BJ (cell line): ENCODE measurements around the gene DDX41. TPM values are rescaled to one million over a fixed set of nuclear protein-coding genes. Genes with fewer than 3 reads are reported as not detected.
A peak's percentile ranks its signal among the peaks of the same experiment; 100 is the strongest.

Experiments
- CTCF ChIA-PET: fragments of 350-600 bp; formaldehyde crosslinking; extraction: SDS; loops from one replicate; lab custom pipeline; 2021; ENCODE audit warnings: antibody characterized with exemption, inconsistent platforms; lab: Yijun Ruan, JAX
- POLR2A ChIA-PET: fragments of 300-600 bp; sonication (Branson Sonifier 250); formaldehyde crosslinking; extraction: SDS; loops from one replicate; lab custom pipeline; 2021; ENCODE audit warnings: antibody characterized with exemption; lab: Charles Lee
- DNase-seq: peaks from one replicate; pipeline ENCODE4 v3.0.0-alpha.2; 2011; ENCODE audit warnings: low read depth
- H3K27me3 ChIP-seq: 2 replicates; pipeline ENCODE4 v1.6.0; 2011; ENCODE audit warnings: low read length; ENCODE audit not compliant: control insufficient read depth, insufficient read depth
- H3K36me3 ChIP-seq: 2 replicates; pipeline ENCODE4 v1.5.1; 2011; ENCODE audit warnings: low read length; ENCODE audit not compliant: control insufficient read depth, insufficient read depth
- H3K4me3 ChIP-seq: 2 replicates; pipeline ENCODE4 v1.5.1; 2011; ENCODE audit warnings: low read depth, mild to moderate bottlenecking, control low read depth, low read length
- CTCF ChIP-seq: IDR thresholded peaks from 2 replicates; pipeline ENCODE4 v1.5.1; 2011; ENCODE audit warnings: low read depth, mild to moderate bottlenecking, control low read depth, inconsistent platforms, low read length, moderate library complexity; ENCODE audit not compliant: insufficient read depth
- polyA plus RNA-seq: library from polyadenylated mRNA; depleted of rRNA; stranded (reverse); fragments of >200 nt; gene quantifications from 2 replicates; pipeline ENCODE4 v1.2.3, GENCODE V29; 2011

The DDX41 gene
- polyA plus RNA-seq, 1 experiment = 144 TPM

DNA sequence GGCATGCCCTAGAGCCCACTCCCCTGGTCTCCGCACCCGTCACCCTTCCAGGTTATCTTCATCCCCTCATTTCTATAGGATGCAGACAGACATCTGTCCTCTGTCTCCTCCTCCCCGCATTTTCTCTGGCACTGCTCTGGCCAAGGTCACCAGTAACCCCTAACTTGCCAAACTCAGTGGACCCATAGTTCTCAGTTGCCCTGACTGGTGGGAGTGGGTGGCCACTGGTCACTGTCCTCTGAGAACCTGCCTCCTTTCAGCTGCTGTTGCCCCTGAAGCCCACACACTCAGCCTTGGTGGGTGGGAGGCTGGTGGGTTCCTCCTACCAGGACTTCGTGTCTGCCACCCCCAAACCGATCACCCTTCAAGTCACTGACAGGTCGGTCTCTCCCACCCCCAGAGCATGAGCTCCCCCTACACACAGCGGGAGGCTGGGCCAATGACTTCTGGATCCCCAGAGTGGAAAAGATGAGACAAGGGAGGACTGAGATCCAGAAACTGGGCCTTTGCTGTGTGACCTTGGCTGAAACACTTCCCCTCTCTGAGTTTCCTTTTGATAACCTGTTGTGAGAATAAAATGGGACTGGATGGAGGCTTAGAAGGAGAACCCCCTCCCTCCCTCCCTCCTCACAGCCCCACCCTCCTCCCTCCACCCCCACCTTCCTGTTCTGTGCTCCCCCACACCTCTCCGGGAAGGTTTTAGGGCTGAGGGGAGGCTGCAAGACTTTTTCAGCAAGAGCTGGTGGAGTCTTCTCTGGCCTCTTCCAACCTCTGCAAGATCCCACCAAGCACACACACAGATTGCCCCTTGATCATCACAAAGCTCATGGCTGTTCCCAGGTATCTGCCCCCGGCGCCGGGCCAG lies 41.0 kb downstream of the DDX41 start:
- DNase-seq = no peak
- ChIA-PET CTCF (interaction anchor here (0.9 to 8.3 kb wide), 5 partner anchors 10 to 71 kb away, joined by 3 to 85 read pairs (median 4); partner anchors contain the start of gene PDLIM7), POLR2A (no interaction called here)
- no peak for TF ChIP-seq CTCF
- Histone ChIP-seq H3K4me3 (no peak overlapping the region), H3K36me3 (peaks cover 4% of the 10 kb centered on the region), H3K27me3 (no peaks in the 10 kb centered on the region)

DNA sequence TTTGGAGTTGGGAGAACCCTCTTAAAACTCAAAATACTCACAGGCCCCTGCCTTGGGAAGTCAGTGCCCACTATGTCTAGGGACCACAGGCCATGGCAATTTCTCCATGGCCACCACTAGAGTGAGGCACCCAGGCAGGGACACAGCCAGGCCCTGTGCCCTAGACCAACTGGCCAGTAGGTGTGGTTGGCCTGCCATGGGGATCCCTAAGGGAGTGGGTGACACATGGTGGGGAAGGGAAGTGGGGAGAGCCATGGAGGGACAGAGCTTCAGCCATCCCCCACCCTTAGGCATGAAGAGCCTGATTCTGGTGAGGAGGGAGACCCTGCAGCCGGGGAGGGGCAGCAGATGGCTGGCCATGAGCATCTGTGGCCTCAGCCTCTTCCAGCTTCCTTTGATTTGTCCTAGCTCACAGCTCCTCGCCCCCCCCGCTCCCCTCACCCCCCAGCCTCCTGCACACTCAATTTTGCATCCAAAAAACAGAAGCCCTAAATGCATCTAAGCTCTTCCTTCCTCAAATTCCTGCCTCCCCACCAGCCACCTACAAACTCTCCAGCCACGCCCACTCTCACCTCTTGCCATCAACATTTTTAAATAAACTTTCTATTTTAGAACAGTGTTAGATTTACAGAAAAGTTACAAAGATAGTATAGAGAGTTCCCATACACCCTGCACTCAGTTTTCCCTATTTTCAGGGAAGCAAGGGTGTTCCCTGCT lies 41.8 kb downstream of the DDX41 start:
- CTCF ChIA-PET = interaction anchor here (0.9 to 8.3 kb wide), 4 partner anchors 9 to 71 kb away, joined by 3 to 85 read pairs (median 12); partner anchors contain the start of gene PDLIM7
- POLR2A ChIA-PET = no interaction called here
- no peak for DNase-seq
- no peak overlapping the region for H3K4me3 ChIP-seq
- H3K36me3 ChIP-seq = peaks cover 5% of the 10 kb centered on the region
- no peaks in the 10 kb centered on the region for H3K27me3 ChIP-seq
- no peak for TF ChIP-seq CTCF

DNA sequence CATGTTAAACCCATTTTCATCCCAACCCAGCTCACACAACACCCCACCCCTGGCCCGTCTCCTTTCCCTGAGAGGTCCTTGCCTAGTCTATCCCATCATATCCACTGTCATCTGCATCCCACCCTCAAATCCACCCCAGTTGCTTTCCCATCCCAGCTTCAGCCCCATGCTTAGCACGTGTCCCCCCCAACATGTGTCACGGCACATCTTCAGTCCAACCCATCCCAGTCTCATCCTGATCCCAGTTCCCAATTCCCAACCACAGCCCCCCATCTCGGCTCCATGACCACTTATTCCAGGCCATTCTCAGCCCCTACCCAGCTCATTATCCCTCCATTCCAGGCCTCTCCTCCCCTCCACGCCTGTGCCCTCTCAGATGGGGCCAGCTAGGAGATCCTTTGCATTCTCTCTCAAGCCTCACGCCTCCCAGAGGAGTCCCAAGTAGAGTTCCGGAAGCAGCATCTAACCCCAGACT lies 42.7 kb downstream of the DDX41 start:
- ChIA-PET CTCF (interaction anchor here (0.6 to 4.3 kb wide), 3 partner anchors 19 to 24 kb away, joined by 4 to 20 read pairs (median 17); no protein-coding TSS in a partner anchor), POLR2A (no interaction called here)
- H3K36me3 ChIP-seq = peaks cover 5% of the 10 kb centered on the region; the same call in 1 of the 2 replicates
- no peak for DNase-seq
- TF ChIP-seq CTCF = no peak
- no peaks in the 10 kb centered on the region for H3K27me3 ChIP-seq
- H3K4me3 ChIP-seq = no peak overlapping the region

DNA sequence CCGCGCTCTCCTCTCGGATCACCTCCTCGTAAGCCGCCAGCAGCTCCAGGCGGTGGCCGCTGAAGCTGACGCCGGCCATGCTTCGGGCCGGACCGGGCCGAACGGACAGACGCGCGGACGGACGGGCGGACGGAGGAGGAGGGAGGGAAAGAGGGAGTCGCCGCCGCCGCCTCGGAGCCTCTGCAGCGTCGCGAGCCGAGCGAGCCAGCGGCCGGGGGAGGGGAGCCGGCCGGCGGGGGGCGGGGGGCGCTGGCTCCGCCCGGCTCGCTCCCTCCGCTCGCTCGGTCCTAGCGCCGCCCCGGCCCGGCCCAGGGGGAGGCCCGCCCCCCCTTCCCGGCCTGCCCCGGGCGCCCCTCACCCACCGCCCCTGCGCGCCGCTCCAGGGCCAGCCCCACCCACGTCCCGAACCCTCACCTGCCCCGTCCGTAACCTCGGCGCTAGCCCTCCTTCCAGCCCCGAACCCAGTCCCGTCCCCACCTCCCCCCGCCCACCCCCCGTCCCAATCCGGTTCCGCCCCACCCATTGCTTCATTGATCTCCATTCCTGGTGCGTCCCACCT lies 43.2 kb downstream of the DDX41 start, which contains the start of gene DBN1:
Gene DBN1, minus strand, starts transcription at position 192 of the 559 bp plus-strand sequence. Its CDS starts 113 bp downstream, at position 79.
- H3K36me3 ChIP-seq = 0 out of 2 replicates have a peak, but pooled peaks cover 5% of the 10 kb centered on the region
- no peak for TF ChIP-seq CTCF
- no peak for DNase-seq
- H3K27me3 ChIP-seq = no peaks in the 10 kb centered on the region
- ChIA-PET CTCF (interaction anchor here (0.6 to 6.3 kb wide), 6 partner anchors 16 to 155 kb away, joined by 3 to 35 read pairs (median 10); no protein-coding TSS in a partner anchor), POLR2A (no interaction called here)
- H3K4me3 ChIP-seq = peak within 1 kb of the TSS; percentile 54
